Dedifferentiated amniotic fluid mesenchymal stem cell (primary cell): Measurements from ENCODE around the gene CLIC3.

ENCODE experiments used
- DNase-seq: peaks from one replicate; pipeline ENCODE4 v3.0.0-alpha.2; 2016; ENCODE audit errors: extremely low spot score

CLIC3 gene

DNA sequence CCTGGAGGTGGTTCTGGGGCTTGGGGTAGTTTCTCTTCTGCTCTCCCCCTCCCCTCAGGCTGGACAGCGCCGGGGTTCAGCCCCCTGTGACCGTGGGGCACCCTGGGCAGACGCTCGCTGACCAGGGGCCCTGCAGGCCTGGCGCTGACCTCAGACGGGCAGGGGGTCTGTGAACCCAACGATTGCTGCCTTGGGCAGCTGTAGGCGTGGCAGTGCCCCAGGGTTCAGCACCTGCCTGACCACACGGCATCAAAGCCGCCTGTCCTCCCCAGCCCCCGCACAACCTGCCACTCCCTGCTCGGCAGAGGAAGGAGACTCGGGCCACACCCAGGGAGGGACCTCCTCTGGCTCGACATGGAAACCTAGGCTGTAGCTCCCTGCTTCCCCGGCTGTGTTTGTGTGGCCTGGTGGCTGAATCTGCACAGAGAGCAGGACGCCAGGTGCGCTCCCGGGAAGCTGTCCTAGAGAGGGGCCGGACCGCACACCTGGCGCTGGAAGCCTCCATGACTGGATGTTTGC lies 32.1 kb downstream of the CLIC3 start:
- no peak for DNase-seq

DNA sequence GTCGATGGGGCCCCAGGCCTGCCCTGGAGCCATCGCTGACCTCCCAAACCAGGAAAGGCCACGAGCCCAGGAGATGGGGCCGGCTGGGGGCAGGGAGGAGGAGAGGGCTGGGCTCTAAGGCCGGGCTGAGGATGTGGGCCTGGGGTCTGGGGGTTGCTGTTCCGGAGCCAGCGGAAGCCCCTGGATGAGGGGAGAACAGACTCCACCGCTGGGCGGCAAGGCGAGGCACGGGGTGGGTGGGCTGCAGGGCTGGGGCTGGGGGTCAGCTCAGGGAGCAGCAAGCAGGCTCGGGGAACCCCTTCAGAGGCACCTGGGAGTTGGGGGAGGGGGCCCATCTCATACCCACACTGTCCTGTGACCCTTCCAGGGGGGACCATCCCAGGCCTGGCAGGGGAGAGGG lies 32.6 kb downstream of the CLIC3 start:
- DNase-seq = no peak

GRCh38 chr9:136963341-136963740 lies 33.0 kb downstream of the CLIC3 start:
- no peak for DNase-seq

- DNase-seq = no peak
These were observed 33.6 kb downstream of the CLIC3 start for GRCh38 chr9:136962701-136963248.

DNA sequence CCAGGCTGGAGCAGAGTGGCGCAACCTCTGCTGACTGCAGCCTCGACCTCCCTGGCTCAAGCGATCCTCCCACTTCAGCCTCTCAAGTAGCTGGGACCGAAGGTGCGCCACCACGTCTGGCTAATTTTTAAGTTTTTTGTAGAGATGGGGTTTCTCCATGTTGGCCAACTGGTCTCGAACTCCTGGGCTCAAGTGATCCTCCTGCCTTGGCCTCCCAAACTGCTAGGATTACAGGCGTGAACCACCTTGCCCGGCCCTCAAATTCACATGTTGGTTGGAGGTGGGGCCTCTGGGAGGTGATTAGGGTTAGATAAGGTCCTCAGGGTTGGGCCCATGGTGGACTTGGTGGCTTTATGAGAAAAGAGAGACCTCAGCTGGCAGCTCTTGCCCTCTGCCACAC lies 34.2 kb downstream of the CLIC3 start:
- DNase-seq = no peak

DNA sequence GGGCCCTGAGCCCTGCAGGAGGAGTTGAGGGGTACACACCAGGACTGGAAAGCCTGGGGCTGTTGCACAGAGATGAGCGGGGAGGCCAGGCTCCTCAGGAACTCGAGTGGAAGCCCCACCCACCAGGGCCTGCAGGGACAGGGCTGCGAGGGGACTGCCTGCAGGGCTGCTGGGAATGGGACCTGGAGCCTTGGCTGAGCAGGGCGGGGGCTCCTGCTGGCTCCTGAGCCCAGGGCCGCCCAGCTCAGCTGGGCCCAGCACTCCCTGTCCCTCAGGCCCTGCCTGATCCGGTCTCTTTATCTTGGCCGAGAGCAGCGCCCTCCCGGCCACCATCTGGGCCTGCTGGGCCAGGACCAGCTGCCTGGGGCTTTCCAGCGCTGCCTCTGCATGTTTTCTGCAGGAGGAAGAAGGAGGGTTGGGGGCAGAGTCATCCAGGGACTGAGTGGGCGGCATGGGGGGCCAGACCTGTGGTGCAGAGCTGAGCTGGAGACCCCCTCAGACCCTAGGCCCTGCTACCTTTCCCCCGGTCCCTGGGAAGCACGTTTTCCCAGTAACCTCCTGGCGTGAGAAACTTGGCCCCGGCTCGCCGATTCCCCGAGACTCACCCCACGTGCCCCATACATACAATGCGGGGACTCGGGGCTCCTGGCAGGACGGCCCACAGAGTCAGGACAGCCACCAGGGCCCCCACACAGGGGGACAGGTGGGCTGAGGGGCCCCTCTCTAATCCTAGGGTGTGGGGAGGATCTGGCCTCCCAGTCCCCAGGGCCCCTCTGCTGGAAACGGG lies 34.9 kb downstream of the CLIC3 start:
- DNase-seq = no peak

DNA sequence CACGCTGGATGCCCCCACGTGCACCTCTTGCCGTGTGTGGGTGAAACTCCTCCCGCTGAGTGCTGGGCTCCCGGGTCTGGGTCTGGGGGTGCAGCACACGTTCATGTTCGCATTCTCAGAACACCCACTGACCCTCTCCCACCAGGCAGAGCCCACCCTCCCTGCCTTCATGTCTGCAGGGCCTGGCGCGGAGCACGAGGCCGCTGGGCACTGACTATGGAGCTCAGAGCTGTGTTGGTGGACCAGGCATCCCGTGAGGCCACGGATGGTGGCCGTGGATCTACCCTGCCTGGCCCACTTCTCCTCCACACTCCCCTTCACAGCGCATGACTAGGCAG lies 35.5 kb downstream of the CLIC3 start:
- no peak for DNase-seq

- no peak for DNase-seq
These were observed 36.0 kb downstream of the CLIC3 start for GRCh38 chr9:136960212-136960937.

- DNase-seq = no peak
These were observed 37.2 kb downstream of the CLIC3 start for GRCh38 chr9:136958898-136959850.

- DNase-seq = no peak
These were observed 37.9 kb downstream of the CLIC3 start for GRCh38 chr9:136958473-136958872.

DNA sequence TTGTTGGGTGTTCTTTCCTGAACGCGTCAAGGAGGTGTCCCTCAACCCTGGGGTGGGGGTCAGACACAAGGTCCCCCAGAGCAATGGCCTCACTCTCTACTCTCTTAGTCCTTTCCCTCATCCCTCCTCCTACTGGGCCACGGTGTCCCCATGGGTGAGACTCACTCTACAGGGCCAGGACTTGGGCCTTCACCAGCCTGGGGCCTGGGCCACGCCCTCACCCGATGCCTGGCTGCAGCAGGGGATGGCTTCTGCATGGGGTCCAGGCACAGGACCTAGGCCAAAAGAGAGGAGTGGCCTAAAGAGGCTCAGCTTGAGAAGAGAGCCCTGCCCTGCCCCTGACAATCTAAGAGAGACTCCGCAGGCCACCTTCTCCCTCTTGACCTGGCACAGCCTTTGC lies 38.5 kb downstream of the CLIC3 start:
- no peak for DNase-seq

- DNase-seq = no peak
These were observed 38.9 kb downstream of the CLIC3 start for GRCh38 chr9:136957461-136957860.

DNA sequence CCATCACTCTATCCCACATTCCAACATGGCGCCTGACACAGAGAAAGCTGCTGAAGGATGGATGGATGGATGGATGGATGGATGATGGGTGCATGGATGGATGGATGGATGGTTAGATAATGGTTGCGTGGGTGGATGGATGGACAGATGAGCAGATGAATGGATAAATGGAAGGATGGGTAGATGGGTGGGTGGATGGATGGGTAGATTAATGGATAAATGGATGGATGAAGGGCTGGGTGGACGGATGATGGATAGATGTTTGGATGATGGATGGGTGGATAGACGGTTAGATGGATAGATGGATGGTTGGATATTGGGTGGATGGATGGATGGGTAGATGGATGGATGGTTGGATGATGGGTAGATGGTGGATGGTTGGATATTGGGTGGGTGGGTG lies 39.8 kb downstream of the CLIC3 start:
- DNase-seq = no peak

- DNase-seq = no peak
These were observed 40.4 kb downstream of the CLIC3 start for GRCh38 chr9:136955943-136956335.

GRCh38 chr9:136955202-136955942 lies 41.0 kb downstream of the CLIC3 start:
- DNase-seq = no peak

DNA sequence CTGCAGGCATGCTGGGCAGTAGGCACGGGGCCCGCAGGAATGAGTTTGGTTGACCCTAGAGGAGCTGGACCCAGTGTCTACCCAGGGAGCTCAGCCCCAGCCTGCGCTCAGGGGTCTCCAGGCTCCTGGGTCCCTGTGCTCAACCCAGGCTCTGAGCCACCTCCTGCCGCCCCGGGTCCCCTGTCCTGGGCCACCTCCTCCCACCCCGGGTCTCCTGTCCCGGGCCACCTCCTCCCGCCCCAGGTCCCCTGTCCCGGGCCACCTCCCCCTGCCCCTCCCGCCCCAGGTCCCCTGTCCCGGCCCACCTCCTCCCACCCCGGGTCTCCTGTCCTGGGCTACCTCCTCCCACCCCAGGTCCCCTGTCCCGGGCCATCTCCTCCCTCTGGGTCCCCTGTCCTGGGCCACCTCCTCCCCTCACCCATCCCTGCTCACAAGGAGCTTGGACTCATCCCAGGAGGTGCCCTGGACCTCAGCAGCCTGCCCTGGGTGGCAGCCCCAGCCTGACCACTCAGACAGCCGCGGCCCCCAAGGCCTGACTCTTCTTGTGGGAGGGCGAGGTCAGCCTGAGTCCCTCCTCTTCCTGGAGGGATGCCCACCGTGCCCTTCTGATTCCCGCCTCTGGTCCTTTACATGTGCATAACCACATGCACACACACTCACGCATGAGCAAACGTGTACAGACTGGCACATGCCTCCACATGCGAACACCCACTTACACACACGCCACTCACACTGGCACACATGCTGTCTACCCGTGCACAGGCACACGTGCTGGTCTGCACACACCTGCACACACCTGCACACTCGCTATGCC lies 41.9 kb downstream of the CLIC3 start:
- no peak for DNase-seq

DNA sequence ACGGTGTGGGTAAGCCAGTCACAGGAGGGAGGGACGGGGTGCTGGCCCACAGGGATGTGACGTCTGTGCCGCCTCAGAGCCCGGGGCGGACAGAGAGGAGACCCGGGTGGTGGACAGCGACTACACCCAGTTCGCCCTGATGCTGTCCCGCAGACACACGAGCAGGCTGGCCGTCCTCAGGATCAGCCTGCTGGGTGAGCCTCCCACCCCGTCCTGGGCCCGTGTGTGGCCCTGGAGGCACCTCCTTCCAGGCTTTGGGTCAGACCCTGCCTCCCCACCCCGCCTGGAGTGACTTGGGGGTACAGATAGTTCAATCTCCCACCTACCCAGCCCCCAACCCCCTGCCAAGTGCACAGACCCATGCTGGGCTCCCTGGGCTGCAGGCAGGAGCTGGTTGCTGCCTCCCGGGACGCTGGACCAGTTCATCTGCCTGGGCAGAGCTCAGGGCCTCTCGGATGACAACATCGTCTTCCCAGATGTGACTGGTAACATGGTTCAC lies 42.5 kb downstream of the CLIC3 start:
- DNase-seq = no peak

- no peak for DNase-seq
These were observed 43.2 kb downstream of the CLIC3 start for GRCh38 chr9:136952876-136953770.

GRCh38 chr9:136952321-136952850 lies 44.0 kb downstream of the CLIC3 start:
- no peak for DNase-seq
